ENCODE data around the gene DST.

Gene DST

GRCh38 chr6:56688521-56688920, 45.8 kb upstream of the DST start:
- no peak for DNase-seq
- Histone ChIP-seq H3K4me3 (ENCODE audit: low read length) (peak overlapping the region; percentile 45), H3K27ac (ENCODE audit: low read length) (peak overlapping the region; percentile 63; the same call in 1 of the 2 replicates)

GRCh38 chr6:56687551-56687950, 44.9 kb upstream of the DST start:
- no peaks in the 10 kb centered on the region for H3K27me3 ChIP-seq (replicated peaks; ENCODE audit: insufficient read depth, low read length)
- H3K9me2 ChIP-seq (replicated peaks; ENCODE audit: insufficient read depth, low read length) = no peaks in the 10 kb centered on the region
- H3K9me3 ChIP-seq (replicated peaks; ENCODE audit: insufficient read depth, low read length) = no peaks in the 10 kb centered on the region
- no peak overlapping the region for H3K4me3 ChIP-seq (ENCODE audit: low read length)
- H4K20me1 ChIP-seq (ENCODE audit: insufficient read depth, low read length) = no peaks in the 10 kb centered on the region
- no peak overlapping the region for H3K27ac ChIP-seq (ENCODE audit: low read length)
- DNase-seq = no peak
- no peak overlapping the region for H2AFZ ChIP-seq (ENCODE audit: low read length)
- TF ChIP-seq EZH2phosphoT487 (IDR thresholded peaks at IDR 0.05; ENCODE audit: low read length) (no peak), EZH2 (optimal IDR thresholded peaks at IDR 0.05; ENCODE audit: low read depth, low read length) (no peak), CTCF (IDR thresholded peaks at IDR 0.05; ENCODE audit: low read length) (no peak)
- 0 out of 2 replicates have a peak, but pooled peaks cover 5% of the 10 kb centered on the region for H3K79me2 ChIP-seq (ENCODE audit: low read length)
- no peak overlapping the region for H3K4me2 ChIP-seq (ENCODE audit: low read depth, low read length)
- no peaks in the 10 kb centered on the region for H3K36me3 ChIP-seq (replicated peaks; ENCODE audit: insufficient read depth, low read length)
- H3K4me1 ChIP-seq (ENCODE audit: low read length) = peaks cover 23% of the 10 kb centered on the region
- peaks cover 7% of the 10 kb centered on the region; the same call in 1 of the 2 replicates for H3F3A ChIP-seq (ENCODE audit: insufficient read depth, low read length)
- no peak overlapping the region for H3K9ac ChIP-seq (ENCODE audit: low read length)

More at GRCh38 chr6:56688521-56688920, 45.8 kb upstream of the DST start:
- Histone ChIP-seq H3K4me1 (ENCODE audit: low read length) (peaks cover 23% of the 10 kb centered on the region), H4K20me1 (ENCODE audit: insufficient read depth, low read length) (no peaks in the 10 kb centered on the region), H3F3A (ENCODE audit: insufficient read depth, low read length) (peaks cover 7% of the 10 kb centered on the region; the same call in 1 of the 2 replicates), H3K4me2 (ENCODE audit: low read depth, low read length) (peak overlapping the region; percentile 72), H3K36me3 (replicated peaks; ENCODE audit: insufficient read depth, low read length) (no peaks in the 10 kb centered on the region), H3K9me2 (replicated peaks; ENCODE audit: insufficient read depth, low read length) (no peaks in the 10 kb centered on the region), H3K27me3 (replicated peaks; ENCODE audit: insufficient read depth, low read length) (no peaks in the 10 kb centered on the region), H3K9me3 (replicated peaks; ENCODE audit: insufficient read depth, low read length) (no peaks in the 10 kb centered on the region), H3K79me2 (ENCODE audit: low read length) (0 out of 2 replicates have a peak, but pooled peaks cover 5% of the 10 kb centered on the region), H3K9ac (ENCODE audit: low read length) (peak overlapping the region; percentile 44; the same call in 1 of the 2 replicates), H2AFZ (ENCODE audit: low read length) (peak overlapping the region; percentile 45)
- no peak for TF ChIP-seq EZH2phosphoT487 (IDR thresholded peaks at IDR 0.05; ENCODE audit: low read length)

- peaks cover 23% of the 10 kb centered on the region for H3K4me1 ChIP-seq (ENCODE audit: low read length)
- no peaks in the 10 kb centered on the region for H3K27me3 ChIP-seq (replicated peaks; ENCODE audit: insufficient read depth, low read length)
- no peak overlapping the region for H3K4me3 ChIP-seq (ENCODE audit: low read length)
- H3K27ac ChIP-seq (ENCODE audit: low read length) = no peak overlapping the region
- DNase-seq = no peak
- TF ChIP-seq CTCF (IDR thresholded peaks at IDR 0.05; ENCODE audit: low read length) (no peak), EZH2 (optimal IDR thresholded peaks at IDR 0.05; ENCODE audit: low read depth, low read length) (no peak), EZH2phosphoT487 (IDR thresholded peaks at IDR 0.05; ENCODE audit: low read length) (no peak)
- no peaks in the 10 kb centered on the region for H4K20me1 ChIP-seq (ENCODE audit: insufficient read depth, low read length)
- no peak overlapping the region for H2AFZ ChIP-seq (ENCODE audit: low read length)
- H3K36me3 ChIP-seq (replicated peaks; ENCODE audit: insufficient read depth, low read length) = no peaks in the 10 kb centered on the region
- H3F3A ChIP-seq (ENCODE audit: insufficient read depth, low read length) = peaks cover 7% of the 10 kb centered on the region; the same call in 1 of the 2 replicates
- no peaks in the 10 kb centered on the region for H3K9me2 ChIP-seq (replicated peaks; ENCODE audit: insufficient read depth, low read length)
- H3K4me2 ChIP-seq (ENCODE audit: low read depth, low read length) = no peak overlapping the region
- no peaks in the 10 kb centered on the region for H3K9me3 ChIP-seq (replicated peaks; ENCODE audit: insufficient read depth, low read length)
- H3K9ac ChIP-seq (ENCODE audit: low read length) = no peak overlapping the region
- H3K79me2 ChIP-seq (ENCODE audit: low read length) = peaks cover 5% of the 10 kb centered on the region; the same call in 1 of the 2 replicates
These were observed 43.7 kb upstream of the DST start for GRCh38 chr6:56686429-56686828.

- Histone ChIP-seq H4K20me1 (ENCODE audit: insufficient read depth, low read length) (no peaks in the 10 kb centered on the region), H3K9me2 (replicated peaks; ENCODE audit: insufficient read depth, low read length) (no peaks in the 10 kb centered on the region), H3K4me2 (ENCODE audit: low read depth, low read length) (no peak overlapping the region), H2AFZ (ENCODE audit: low read length) (no peak overlapping the region), H3F3A (ENCODE audit: insufficient read depth, low read length) (peaks cover 7% of the 10 kb centered on the region; the same call in 1 of the 2 replicates), H3K4me1 (ENCODE audit: low read length) (peaks cover 23% of the 10 kb centered on the region), H3K36me3 (replicated peaks; ENCODE audit: insufficient read depth, low read length) (no peaks in the 10 kb centered on the region), H3K9me3 (replicated peaks; ENCODE audit: insufficient read depth, low read length) (no peaks in the 10 kb centered on the region), H3K79me2 (ENCODE audit: low read length) (peaks cover 5% of the 10 kb centered on the region; the same call in 1 of the 2 replicates), H3K9ac (ENCODE audit: low read length) (no peak overlapping the region), H3K27ac (ENCODE audit: low read length) (no peak overlapping the region), H3K27me3 (replicated peaks; ENCODE audit: insufficient read depth, low read length) (no peaks in the 10 kb centered on the region), H3K4me3 (ENCODE audit: low read length) (no peak overlapping the region)
- TF ChIP-seq EZH2phosphoT487 (IDR thresholded peaks at IDR 0.05; ENCODE audit: low read length) (no peak), EZH2 (optimal IDR thresholded peaks at IDR 0.05; ENCODE audit: low read depth, low read length) (no peak)
- DNase-seq = no peak
These were observed 43.3 kb upstream of the DST start for GRCh38 chr6:56685994-56686393.
